Keratinocyte (primary cell): ENCODE data around the gene GNPTAB. TPM values are rescaled to one million over a fixed set of nuclear protein-coding genes. Genes with fewer than 3 reads are reported as not detected.
"Not testable (repeated sequence)": the region's sequence is repeated elsewhere in the genome, so short reads cannot be mapped to it uniquely, and the experiment has no call there.

Experiments used
- DNase-seq: peaks from one replicate; pipeline ENCODE4 v3.0.0-alpha.2; 2011; ENCODE audit warnings: low read depth, missing footprints, low spot score
- FAIRE-seq: peaks from 2 replicates; lab custom pipeline; 2011; peaks lifted over from hg19 to GRCh38; lab: Jason Lieb, UNC
- H2AFZ ChIP-seq: 2 replicates; pipeline ENCODE4 v1.6.0; 2012; ENCODE audit warnings: low read length, control low read depth, inconsistent platforms; ENCODE audit not compliant: control insufficient read depth
- H3K27ac ChIP-seq: 2 replicates; pipeline ENCODE4 v1.5.1; 2011; ENCODE audit warnings: low read length; ENCODE audit not compliant: control insufficient read depth, insufficient read depth
- H3K27me3 ChIP-seq: 3 replicates; pipeline ENCODE4 v1.6.0; 2011; ENCODE audit warnings: low read length; ENCODE audit not compliant: control insufficient read depth, insufficient read depth; ENCODE audit errors: extremely low read depth
- H3K36me3 ChIP-seq, 2 experiments: 2 replicates in 1 of 2; 3 replicates in 1 of 2; pipeline ENCODE4 v1.5.1; 2011; ENCODE audit warnings: low read length in 2 of 2, mild to moderate bottlenecking in 1 of 2; ENCODE audit not compliant: control insufficient read depth in 2 of 2, insufficient read depth in 2 of 2; ENCODE audit errors: extremely low read depth in 1 of 2
- H3K4me1 ChIP-seq: 3 replicates; pipeline ENCODE4 v1.5.1; 2011; ENCODE audit warnings: low read length; ENCODE audit not compliant: control insufficient read depth, insufficient read depth; ENCODE audit errors: extremely low read depth
- H3K4me2 ChIP-seq: 3 replicates; pipeline ENCODE4 v1.6.0; 2011; ENCODE audit warnings: low read depth, low read length; ENCODE audit not compliant: control insufficient read depth, insufficient read depth; ENCODE audit errors: extremely low read depth
- H3K4me3 ChIP-seq, 3 experiments: fragments of 200-600 bp in 1 of 3; sonication (generic) in 1 of 3; 2 replicates in 2 of 3; 3 replicates in 1 of 3; pipeline ENCODE4 v1.5.1; 2011 to 2016; ENCODE audit warnings: low read length in 3 of 3, mild to moderate bottlenecking in 3 of 3, control low read depth in 2 of 3, inconsistent platforms in 1 of 3, low read depth in 1 of 3, mixed read lengths in 1 of 3, mixed run types in 1 of 3, moderate library complexity in 1 of 3; ENCODE audit not compliant: control insufficient read depth in 2 of 3, insufficient read depth in 2 of 3; ENCODE audit errors: extremely low read depth in 1 of 3
- H3K79me2 ChIP-seq: 2 replicates; pipeline ENCODE4 v1.6.0; 2012; ENCODE audit warnings: low read length; ENCODE audit not compliant: control insufficient read depth, insufficient read depth
- H3K9ac ChIP-seq: 3 replicates; pipeline ENCODE4 v1.6.0; 2011; ENCODE audit warnings: low read length; ENCODE audit not compliant: control insufficient read depth, insufficient read depth; ENCODE audit errors: extremely low read depth
- H3K9me1 ChIP-seq: 3 replicates; pipeline ENCODE4 v1.6.0; 2011; ENCODE audit warnings: low read length; ENCODE audit not compliant: control insufficient read depth, insufficient read depth; ENCODE audit errors: extremely low read depth
- H3K9me3 ChIP-seq: 2 replicates; pipeline ENCODE4 v1.5.1; 2012; ENCODE audit warnings: low read depth, low read length; ENCODE audit not compliant: control insufficient read depth
- H4K20me1 ChIP-seq: 3 replicates; pipeline ENCODE4 v1.6.0; 2011; ENCODE audit warnings: low read length; ENCODE audit not compliant: control insufficient read depth, insufficient read depth; ENCODE audit errors: extremely low read depth
- EZH2 ChIP-seq: IDR thresholded peaks from one replicate; pipeline ENCODE4 v1.6.1; 2012; ENCODE audit warnings: inconsistent platforms, mild to moderate bottlenecking, low read length, moderate library complexity
- dilution Hi-C: fragments of 300-500 bp; cut with MboI; formaldehyde crosslinking; loops from one replicate; pipeline ENCODE4 v1.7.0; 2020; ENCODE audit warnings: low sequenced_read_pairs; ENCODE audit not compliant: extremely low pct_ligation_motif_present
- polyA plus RNA-seq, 5 experiments: library from polyadenylated mRNA; depleted of rRNA in 3 of 5; stranded (reverse) in 3 of 5; stranded (forward) in 1 of 5; unstranded in 1 of 5; fragments of >200 nt; gene quantifications; 1 replicate in 1 of 5; 2 replicates in 3 of 5; 3 replicates in 1 of 5; pipeline versions ENCODE4 v1.2.1 to v1.2.3, GENCODE V29; 2011 to 2012; ENCODE audit warnings: missing spikeins in 2 of 5, low read depth in 1 of 5, low replicate concordance in 1 of 5
- TF ChIP-seq, protein P1 (sequence below), 3 experiments: IDR thresholded peaks in 1 of 3; conservative IDR thresholded peaks in 1 of 3; optimal IDR thresholded peaks in 1 of 3; 2 replicates in 2 of 3; 3 replicates in 1 of 3; pipeline versions ENCODE3 to v1.5.1; 2011; ENCODE audit warnings: low read length in 3 of 3, mild to moderate bottlenecking in 3 of 3, moderate library complexity in 2 of 3, control low read depth in 1 of 3, inconsistent platforms in 1 of 3; ENCODE audit not compliant: insufficient read depth in 2 of 3; ENCODE audit errors: extremely low read depth in 1 of 3

The GNPTAB gene
- polyA plus RNA-seq, 1 donor (not counting 4 experiments of a cell fraction or from before 2014, with no cell fraction given), result 35.7 TPM

DNA sequence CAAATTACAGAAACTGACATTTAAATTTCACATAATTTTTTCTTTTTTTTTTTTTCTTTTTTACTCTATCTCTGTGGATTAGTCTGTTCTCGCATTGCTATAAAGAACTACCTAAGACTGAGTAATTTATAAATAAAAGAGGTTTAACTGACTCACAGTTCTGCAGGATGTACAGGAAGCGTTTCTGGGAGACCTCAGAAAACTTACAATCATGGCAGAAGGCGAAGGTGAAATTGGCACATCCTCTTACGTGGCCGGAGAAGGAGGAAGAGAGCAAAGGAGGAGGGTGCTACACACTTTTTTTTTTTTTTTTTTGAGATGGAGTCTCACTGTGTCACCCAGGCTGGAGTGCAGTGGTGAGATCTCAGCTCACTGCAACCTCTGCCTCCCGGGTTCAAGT, 19.4 kb downstream of the GNPTAB start:
- FAIRE-seq, H3K9me1 ChIP-seq, H4K20me1 ChIP-seq, H3K9me3 ChIP-seq, H3K4me1 ChIP-seq, H3K4me2 ChIP-seq, DNase-seq, H3K9ac ChIP-seq, H3K27ac ChIP-seq, H2AFZ ChIP-seq, H3K4me3 ChIP-seq, H3K27me3 ChIP-seq, dilution Hi-C loops, H3K36me3 ChIP-seq: not testable (repeated sequence)
- H3K79me2 ChIP-seq, result peaks cover 16% of the 10 kb centered on the region

DNA sequence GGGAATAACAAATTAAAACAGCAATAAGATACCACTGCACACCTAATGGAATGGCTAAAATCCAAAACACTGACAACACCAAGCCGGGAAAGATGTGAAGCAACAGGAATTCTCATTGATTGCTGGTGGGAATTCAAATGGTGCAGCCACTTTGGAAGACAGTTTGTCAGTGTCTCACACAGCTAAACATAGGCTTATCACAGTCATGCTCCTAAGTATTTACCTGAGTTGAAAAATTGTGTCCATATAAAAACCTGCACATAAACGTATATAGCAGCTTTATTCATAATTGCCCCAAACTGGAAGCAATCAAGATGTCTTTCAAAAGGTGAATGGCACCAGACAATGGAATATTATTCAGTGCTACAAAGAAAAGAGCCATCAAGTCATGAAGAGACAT, 21.6 kb downstream of the GNPTAB start:
- FAIRE-seq (no peak), DNase-seq (no peak)
- no peak overlapping the region for H3K4me3 ChIP-seq
- H3K27me3 ChIP-seq, result no peaks in the 10 kb centered on the region
- H2AFZ ChIP-seq, result no peak overlapping the region
- peaks cover 2% of the 10 kb centered on the region for H4K20me1 ChIP-seq
- H3K9me1 ChIP-seq, result no peaks in the 10 kb centered on the region
- dilution Hi-C loops, result no loop called here
- no peaks in the 10 kb centered on the region for H3K4me1 ChIP-seq
- TF ChIP-seq, protein P1, sequence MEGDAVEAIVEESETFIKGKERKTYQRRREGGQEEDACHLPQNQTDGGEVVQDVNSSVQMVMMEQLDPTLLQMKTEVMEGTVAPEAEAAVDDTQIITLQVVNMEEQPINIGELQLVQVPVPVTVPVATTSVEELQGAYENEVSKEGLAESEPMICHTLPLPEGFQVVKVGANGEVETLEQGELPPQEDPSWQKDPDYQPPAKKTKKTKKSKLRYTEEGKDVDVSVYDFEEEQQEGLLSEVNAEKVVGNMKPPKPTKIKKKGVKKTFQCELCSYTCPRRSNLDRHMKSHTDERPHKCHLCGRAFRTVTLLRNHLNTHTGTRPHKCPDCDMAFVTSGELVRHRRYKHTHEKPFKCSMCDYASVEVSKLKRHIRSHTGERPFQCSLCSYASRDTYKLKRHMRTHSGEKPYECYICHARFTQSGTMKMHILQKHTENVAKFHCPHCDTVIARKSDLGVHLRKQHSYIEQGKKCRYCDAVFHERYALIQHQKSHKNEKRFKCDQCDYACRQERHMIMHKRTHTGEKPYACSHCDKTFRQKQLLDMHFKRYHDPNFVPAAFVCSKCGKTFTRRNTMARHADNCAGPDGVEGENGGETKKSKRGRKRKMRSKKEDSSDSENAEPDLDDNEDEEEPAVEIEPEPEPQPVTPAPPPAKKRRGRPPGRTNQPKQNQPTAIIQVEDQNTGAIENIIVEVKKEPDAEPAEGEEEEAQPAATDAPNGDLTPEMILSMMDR (optimal IDR thresholded peaks at IDR 0.05 in 1 of 3, IDR thresholded peaks at IDR 0.05 in 1 of 3, conservative IDR thresholded peaks at IDR 0.05 in 1 of 3; ENCODE audit: extremely low read depth in 1 of 3, insufficient read depth in 2 of 3, low read length in 3 of 3), result no peak
- TF ChIP-seq EZH2, result no peak
- H3K9me3 ChIP-seq, result no peaks in the 10 kb centered on the region
- no peak overlapping the region for H3K4me2 ChIP-seq
- H3K79me2 ChIP-seq, result peaks cover 23% of the 10 kb centered on the region
- H3K9ac ChIP-seq, result no peak overlapping the region
- H3K36me3 ChIP-seq, result no peaks in the 10 kb centered on the region
- no peak overlapping the region for H3K27ac ChIP-seq

DNA sequence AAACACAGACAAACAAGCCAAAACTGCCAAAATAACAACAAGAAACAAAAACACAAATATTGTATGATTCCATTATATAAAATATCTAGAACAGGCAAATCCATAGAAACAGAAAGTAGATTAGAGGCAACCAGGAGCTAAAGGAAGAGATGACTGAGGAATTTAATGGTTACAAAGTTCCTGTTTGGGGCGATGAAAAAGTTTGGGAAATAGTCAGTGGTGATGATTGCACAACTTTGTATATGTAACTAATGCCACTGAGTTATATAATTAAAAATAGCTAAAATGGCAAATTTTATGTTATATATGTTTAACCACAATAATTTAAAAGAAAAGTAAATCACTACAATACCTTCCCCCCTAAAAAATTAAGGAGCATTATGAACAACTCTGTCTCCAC, 24.5 kb downstream of the GNPTAB start:
- dilution Hi-C loops, result no loop called here
- no peaks in the 10 kb centered on the region for H3K9me1 ChIP-seq
- FAIRE-seq (no peak), DNase-seq (no peak)
- H3K79me2 ChIP-seq, result peaks cover 22% of the 10 kb centered on the region
- H3K4me1 ChIP-seq, result no peaks in the 10 kb centered on the region
- no peaks in the 10 kb centered on the region for H3K9me3 ChIP-seq
- no peaks in the 10 kb centered on the region for H3K36me3 ChIP-seq
- no peak overlapping the region for H3K4me2 ChIP-seq
- no peak overlapping the region for H3K9ac ChIP-seq
- no peak overlapping the region for H3K27ac ChIP-seq
- H2AFZ ChIP-seq, result no peak overlapping the region
- peaks cover 2% of the 10 kb centered on the region for H4K20me1 ChIP-seq
- no peak overlapping the region for H3K4me3 ChIP-seq
- TF ChIP-seq EZH2, result no peak
- TF ChIP-seq, protein P1 (optimal IDR thresholded peaks at IDR 0.05 in 1 of 3, IDR thresholded peaks at IDR 0.05 in 1 of 3, conservative IDR thresholded peaks at IDR 0.05 in 1 of 3; ENCODE audit: extremely low read depth in 1 of 3, insufficient read depth in 2 of 3, low read length in 3 of 3), result no peak
- no peaks in the 10 kb centered on the region for H3K27me3 ChIP-seq
